GM19438 (cell line): Measurements from ENCODE around the gene PRKN.

ENCODE experiments used
- ATAC-seq: cut with Tn5 transposase; IDR thresholded peaks from one replicate; pipeline ENCODE4 v1.9.1; 2021; ENCODE audit warnings: low read depth; ENCODE audit not compliant: unreplicated experiment

PRKN gene

DNA sequence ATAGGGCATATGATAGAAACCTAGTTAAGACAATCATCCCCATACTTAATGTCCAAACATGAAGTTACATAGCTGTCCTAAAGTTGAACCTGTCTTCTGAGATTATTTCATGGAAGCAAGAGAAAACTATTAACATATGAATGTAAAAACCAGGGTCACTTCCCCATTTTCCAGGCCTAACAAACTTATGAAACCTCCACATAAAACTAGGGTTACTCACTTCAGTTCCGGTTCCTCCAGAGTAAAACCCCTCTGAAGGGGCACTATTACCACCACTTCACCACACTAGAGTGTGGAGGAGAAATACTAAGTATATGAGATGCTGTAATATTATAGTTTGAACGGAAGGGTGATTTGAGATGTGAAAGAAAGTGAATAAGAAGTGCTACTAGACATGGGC, 14.9 kb downstream of the PRKN start:
- ATAC-seq, result no peak

DNA sequence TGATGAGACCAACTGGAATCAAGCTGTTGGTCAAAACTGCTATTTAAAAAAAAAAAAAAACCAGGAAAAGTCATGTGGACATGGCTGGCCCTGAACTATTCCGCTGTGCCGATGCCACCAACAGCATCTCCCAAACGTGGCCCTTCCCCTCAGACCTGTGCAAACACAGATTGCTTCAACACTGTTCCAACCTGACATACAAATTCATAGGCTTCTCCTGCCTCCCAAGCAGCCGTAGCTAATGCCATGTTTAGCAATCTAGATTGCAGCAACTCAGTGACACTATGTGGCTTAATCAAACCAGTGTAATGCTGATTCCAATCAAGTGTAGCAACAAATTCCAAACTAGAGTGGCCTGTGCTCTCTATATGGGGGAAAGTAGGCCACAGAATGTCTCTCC, 16.2 kb downstream of the PRKN start:
- ATAC-seq, result no peak

DNA sequence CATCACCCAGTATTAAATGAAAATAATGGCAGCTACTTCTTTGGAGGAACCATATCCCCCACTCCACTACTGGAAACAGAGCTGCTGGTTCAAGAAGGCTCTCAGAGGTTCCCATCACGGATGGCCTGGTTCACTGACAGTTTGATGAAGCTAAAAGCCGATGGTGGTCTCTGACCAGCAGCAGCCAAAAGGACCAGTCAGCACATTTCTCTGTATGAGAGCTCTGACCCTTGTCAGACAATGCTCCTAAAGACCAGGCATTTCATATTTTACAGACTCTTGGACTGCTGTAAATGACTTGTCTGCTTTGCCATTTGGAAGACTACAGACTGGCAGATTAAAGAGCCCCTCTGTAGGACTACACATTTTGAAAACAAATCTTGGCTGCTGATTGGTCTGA, 16.6 kb downstream of the PRKN start:
- no peak for ATAC-seq

DNA sequence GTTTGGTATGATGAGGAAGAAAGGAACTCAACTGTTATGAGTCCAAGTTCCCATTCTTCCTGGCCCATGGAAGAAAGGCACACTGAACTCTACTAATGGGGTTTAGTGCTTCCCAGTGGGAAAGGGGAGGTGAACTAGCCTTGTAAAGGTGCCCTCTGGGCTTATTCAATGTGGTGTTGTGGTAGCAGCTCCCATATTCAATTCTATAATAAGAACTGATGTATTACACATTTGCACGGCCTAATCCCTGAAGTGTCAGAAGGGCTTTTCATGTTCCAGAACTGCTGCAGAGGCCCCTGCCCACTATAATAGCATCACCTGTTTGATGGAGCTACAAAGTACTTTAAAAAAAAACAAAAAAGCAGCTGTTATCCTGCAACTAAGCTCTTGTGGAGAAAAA, 17.1 kb downstream of the PRKN start:
- ATAC-seq, result no peak

DNA sequence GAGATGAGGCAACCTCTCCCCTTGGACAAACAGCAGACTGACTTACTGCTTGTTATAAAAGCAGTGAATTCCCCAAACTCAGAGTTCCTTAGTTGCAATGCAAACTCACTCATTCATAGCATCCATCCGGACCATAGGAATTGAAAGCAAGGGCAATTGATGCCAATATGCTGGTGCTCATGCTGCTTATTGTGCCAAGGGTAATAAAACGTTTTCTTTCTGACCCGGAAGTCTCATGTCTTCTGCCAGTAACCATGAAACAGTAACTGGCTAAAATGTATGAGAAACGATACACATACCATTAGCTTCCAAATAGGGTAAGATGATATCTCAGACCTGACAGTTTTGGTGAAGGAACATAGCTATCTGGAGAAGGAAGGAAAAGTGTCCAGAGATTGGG, 18.1 kb downstream of the PRKN start:
- no peak for ATAC-seq

DNA sequence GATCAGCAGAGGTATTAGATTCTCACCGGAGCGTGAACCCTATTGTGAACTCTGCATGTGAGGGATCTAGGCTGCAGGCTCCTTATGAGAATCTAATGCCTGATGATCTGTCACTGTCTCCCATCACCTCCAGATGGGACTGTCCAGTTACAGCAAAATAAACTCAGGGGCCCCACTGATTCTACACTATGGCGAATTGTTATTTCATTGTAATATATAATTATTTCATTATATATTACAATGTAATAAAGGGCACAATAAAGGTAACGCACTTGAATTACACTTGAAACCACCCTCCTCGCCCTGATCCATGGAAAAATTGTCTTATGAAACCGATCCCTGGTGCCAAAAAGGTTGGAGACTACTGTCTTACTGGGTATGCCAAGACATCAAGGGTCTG, 18.6 kb downstream of the PRKN start:
- no peak for ATAC-seq

DNA sequence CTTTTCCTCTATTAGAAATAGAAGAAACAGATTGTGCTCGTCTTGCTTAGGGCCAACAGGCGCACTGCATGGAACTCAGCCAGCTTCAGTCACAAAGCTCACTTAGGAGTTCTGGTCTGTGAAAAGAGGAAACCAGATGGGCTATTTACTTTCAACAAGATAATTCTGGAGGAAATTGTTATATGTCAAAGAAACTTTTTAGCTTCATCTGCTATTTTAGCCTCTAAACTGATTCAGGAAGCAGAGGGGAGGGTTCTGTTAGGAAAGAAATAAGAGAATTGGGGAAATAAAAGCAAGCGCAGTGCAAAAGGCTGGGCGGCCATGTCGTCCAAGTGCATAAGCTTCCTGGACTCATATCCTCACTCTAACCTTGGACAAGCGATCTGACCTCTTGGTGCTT, 21.3 kb downstream of the PRKN start:
- ATAC-seq, result no peak

DNA sequence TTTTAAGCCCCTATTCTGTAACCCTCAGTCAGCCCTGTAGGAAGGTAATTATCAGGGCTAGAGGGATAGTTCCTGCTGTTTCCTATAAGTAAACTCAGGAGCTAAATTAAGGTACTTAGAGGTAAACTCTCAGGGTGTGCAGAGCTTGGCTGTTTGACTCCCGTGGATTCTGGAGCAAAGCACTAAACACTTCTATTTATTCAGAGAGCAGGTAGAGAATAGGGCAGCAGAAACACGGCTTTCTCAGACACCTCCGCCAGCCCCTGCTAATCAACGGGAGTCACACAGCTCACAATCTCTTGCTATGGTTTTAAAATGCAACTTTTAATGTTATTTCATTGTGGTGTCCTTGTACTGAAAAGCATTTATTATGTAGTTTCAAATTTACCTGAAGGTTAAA, 21.8 kb downstream of the PRKN start:
- no peak for ATAC-seq

DNA sequence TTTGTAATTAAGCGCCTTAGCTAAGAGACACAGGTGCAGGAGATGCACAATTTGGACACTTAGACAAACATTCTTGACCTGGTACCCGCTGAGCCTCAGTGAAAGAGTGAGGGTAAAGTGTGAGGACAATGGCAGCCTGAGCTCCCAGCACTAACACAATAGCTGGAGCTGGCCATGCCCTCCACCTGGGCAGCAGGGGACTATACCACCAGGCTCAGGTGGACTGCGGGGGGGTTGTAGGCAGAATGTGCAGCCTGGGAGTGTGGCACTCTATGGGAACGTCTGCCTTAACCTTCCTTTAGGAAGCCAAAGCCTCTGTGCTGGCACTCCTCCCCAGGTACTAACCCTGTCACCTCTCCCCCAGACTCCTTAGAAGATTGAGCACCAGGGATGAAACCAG, 23.6 kb downstream of the PRKN start:
- ATAC-seq, result no peak

DNA sequence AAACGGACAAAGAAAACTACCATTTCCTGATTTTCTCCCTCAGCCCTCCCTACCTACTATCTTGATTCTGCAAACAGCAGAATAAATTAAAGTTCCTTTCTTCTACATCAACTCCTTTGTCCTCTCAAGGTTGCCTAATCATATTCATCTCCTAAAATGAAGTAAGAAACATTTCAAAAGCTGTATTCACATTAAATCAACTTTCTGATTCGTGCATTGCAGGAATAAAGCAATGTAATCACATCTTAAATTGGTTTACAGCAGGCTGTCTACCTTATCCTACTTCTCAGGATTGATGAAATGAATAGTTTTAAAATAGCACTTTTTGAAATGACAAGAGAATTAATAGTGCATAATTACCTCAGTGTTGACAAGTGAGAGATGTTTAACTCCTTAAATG, 25.1 kb downstream of the PRKN start:
- no peak for ATAC-seq

DNA sequence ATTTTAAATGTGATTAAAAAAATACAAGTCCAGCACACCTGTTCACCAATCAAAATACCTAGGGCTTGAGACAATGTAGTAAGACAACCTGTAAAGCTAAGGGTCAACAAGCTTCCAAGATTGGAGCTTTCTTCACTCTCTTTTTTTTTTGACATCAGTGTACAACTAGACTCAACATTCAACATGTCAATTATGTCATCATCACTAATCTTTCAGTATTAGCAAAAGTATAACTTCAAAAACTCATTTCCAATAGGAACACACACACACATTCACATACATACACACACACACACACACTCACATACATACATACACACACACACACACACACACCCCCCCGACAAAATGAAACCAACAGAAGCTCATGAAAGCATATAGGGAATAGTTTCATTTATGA, 26.0 kb downstream of the PRKN start:
- ATAC-seq, result no peak

DNA sequence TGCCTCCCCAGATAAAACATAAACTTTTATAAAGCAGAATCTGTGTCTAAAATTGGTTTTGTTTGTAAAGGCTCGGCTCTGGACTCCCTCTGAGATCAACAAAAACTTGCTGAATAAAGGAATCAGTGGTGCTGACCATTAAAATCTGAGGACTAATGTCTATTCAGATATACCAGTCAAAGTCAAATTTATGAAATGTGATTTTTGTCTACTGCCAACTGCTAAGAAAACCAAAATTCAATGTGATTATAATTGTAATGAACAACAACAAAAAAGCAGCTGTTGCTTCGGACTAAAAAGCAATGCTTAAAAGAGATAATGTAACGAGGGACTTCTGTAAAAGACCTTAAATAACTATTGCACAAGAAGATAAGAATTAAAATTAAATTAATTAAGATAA, 26.6 kb downstream of the PRKN start:
- no peak for ATAC-seq

DNA sequence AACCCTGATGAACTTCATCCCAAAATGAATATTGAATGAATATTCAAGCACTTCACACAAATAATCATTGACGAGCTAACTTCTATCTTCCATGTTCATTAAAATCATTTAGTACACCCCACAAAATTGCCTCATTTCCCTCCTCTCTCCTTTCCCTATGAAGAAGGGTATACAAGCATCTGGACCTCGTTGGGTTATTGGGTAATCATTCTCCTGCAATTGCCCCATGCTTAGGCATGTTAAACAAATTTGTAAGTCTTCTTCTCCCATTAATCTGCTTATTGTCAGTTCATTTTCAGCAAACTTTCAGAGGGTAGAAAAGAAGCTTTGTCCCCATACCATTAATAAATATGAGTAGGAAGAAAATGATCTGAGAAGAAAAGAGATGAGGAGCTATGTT, 27.6 kb downstream of the PRKN start:
- ATAC-seq, result no peak

DNA sequence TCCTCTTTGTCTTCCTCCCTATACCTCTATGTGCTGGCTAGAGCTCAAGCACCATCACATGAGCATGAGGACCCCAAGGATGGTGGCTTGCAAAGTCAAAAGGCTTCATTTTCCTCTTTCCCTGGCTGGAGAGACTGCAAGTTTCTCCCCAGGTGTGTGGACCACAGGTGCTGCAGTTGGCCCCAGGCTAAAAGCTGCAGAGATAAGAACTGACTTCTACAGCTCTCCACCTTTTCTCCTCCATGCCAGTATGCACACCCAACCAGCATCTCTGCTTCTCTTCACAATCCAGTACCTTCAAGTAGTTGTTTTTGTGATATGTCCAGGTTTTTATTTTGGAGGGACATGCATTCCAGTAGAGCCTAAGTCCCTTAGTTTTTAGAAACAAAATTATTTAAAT, 29.1 kb downstream of the PRKN start:
- ATAC-seq, result no peak

DNA sequence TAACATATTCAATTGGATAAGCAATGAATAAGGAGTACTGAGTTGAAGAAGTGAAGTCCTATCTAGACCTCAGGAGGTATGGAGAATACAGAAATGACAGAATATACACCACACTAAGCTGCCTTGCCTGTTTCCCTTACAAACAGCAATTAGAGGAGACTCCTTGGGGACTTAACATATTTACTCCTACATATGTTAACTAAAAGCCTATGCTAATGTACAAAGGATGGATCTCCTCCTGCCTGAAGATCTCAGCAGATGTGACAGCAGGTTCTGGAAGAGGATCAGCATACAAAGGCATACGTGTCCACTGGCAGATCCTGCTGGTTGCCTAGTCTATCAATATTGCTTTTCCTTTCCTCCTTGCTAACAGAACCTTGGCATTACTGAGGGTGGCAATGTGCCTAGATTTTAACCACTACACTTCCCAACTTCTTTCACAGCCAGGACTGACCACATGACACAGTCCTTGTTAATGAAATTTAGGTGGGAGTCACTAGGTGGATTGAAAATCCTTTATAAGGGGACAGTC, 29.6 kb downstream of the PRKN start:
- no peak for ATAC-seq

DNA sequence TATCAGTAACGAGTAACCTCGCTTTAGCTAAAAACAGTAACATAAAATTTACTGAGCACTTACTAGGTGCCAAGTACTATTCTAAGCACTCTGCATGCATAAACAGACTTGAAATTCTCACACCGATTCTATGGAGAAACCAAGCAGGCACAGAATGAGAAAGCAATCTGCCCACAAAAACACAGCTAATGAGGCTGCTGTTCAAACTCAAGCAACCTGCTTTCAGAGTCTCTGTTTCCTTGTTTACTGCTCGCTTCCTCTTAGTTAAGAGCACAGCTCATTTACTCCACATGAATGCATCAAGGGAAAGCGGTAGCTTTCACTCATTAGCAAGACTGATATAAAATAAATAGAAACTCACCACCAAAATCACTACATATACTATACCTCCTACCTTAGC, 37.4 kb downstream of the PRKN start:
- no peak for ATAC-seq

DNA sequence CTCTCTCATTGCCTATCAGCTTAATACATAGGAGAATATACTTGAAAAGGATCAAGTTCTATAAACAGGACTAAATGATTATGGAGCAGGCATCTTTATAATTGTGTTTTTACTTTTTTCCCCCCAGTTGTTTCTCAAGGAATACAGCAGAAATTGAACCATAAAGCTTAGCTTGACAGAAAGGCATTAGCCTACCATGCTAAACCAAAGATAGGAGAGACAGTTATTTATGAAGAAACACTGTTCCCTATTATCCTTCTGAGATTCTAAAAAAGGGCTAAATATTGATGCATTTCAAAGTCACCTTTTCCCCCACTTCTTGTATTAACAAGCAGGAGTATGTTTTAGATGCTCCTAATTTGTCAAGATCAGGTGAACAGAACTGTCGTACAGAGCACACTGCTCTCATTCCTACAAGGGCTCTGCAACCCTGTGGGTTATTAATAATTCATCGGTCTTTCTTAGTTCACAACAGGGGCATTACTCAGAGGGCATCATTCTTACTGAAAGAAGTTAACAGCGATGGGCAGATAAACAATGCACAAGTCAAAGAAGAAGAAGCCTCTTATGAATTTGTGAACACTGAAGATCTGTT, 38.7 kb downstream of the PRKN start:
- ATAC-seq, result no peak

DNA sequence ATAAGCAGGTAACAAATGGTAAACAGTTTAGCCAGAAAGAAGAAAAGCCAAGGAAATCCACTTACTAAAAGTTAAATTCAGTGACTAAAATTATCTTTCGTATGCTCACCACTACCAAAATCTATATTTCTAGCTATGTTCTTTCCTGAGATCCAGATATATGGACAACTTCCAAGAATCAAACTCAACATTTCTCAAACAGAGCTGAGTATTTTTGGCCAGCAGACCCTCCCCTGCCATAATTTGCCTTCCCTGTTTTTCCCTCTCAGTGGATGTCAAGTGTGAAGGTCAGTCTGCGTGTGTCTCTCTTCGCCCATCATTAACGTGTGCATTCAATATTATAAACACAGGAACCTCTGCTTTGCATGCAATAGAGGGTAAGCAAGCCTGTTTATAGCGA, 42.0 kb downstream of the PRKN start:
- no peak for ATAC-seq

DNA sequence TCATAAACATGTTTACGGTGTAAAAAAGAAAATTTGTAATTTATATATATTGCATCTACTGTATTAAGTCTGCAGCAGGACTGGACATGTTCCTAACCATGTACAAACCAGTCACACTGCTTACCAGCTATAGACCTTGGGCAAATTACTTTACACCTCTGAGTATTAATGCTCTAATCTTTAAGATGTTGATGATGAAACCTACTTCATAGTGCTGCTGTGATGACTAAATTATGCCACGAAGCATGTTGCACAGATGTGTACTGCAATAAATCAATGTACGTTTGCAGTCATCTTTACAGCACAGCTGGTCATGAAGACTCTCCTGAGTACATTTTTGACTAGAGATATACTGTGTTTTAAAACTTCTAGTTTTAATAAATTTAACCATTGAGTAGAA, 42.6 kb downstream of the PRKN start:
- ATAC-seq, result no peak

DNA sequence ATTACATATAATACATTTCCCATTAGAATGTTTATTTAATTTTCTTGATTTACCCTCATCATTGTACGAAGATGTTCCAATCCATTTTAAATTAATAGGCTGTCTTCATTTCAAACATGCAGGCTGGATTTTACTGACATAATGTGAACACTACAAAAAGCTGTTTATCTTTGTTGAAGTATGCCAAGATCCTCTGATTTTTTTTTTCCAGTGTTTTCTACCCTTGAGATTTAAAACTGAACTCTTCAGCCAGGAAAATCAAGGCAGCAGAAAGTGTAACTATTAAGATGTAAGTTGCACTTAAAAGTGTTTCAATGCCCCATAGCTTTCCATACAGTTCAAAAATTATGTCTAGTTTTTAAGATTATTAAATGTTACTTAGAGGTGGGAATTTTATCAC, 43.5 kb downstream of the PRKN start:
- ATAC-seq, result no peak

DNA sequence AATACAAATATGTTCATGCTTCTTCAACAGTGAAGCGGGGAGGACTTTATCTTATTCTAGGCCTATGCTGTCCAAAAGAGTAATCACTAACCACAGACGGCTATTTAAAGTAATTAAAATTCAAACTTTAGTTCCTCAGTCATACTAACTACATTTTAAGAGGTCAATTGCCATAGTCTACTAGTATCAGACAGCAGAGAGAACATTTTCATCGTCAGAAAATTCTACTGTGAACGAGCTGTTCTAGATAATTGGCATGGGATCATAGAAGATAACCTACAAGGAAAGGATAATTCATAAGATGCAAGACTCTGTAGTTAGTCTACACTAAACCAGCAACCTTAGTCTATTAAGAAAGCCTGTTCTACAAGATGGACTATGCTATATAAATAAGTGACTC, 44.4 kb downstream of the PRKN start:
- ATAC-seq, result no peak

DNA sequence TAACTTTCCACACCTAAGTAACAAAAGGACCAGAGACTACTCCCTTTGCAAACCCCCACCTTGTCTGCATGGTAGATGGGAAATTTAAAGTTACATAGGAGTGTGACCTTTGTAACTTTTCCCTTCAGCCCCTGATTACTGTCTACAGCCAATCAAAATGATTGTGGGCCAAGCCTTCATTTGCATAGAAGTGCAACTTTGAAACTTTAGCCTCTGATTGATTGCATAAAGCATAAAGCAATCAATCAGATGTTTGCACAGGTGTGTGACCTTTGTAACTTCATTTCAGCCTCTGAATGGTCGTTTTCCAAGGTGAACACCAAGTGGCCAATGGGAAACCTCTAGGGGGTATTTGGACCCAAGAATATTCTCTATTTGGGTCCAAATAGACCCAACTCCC, 46.1 kb downstream of the PRKN start:
- no peak for ATAC-seq

DNA sequence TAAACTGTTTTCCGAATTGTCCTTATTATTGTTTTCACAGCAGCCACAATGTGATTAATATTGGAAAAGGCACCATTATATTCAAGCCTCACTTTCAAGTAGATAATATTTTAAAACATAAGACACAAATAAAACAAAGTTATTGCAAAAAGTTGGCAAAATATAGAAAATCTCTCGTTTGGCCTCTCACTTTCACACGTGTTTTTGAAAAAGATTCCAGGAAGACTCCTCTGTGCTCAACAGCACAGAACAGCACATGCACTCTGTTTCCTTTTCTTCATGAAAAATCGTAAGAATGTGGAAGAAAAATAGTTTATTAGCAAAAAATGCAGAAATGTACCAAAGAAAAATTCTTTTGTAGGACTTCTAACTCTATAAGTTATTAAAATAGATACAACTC, 46.7 kb downstream of the PRKN start:
- ATAC-seq, result no peak
